Natural killer cell treated with Interleukin-12 subunit alpha and Interleukin-12 subunit beta and Interleukin-15 and Interleukin-18, amount 100 ng/mL, for 72 hours (primary cell): ENCODE data around the gene IRF9. TPM values are rescaled to one million over a fixed set of nuclear protein-coding genes. Genes with fewer than 3 reads are reported as not detected.
A peak's percentile ranks its signal among the peaks of the same experiment; 100 is the strongest.

Experiments used
- ATAC-seq, 2 donors: fragments of 150-1000 bp; cut with Tn5 transposase in 1 of 2; sonication (Bioruptor Pico), chemical (Tn5 transposase) in 1 of 2; 2 replicates each; pipeline ENCODE4 v1.10.0; 2021
- DNase-seq: peaks from one replicate; pipeline ENCODE4 v3.0.0; 2022; ENCODE audit warnings: low spot score
- H3K27ac Mint-ChIP-seq, 2 donors: 1 replicate in 1 of 2; 2 replicates in 1 of 2; pipeline ENCODE4 v1.8.0; 2022; ENCODE audit warnings: mixed read lengths in 2 of 2, mild to moderate bottlenecking in 1 of 2, moderate library complexity in 1 of 2
- H3K27me3 Mint-ChIP-seq, 2 donors: 1 replicate in 1 of 2; 2 replicates in 1 of 2; pipeline ENCODE4 v1.8.0; 2022; ENCODE audit warnings: mixed read lengths in 2 of 2
- H3K36me3 Mint-ChIP-seq: one replicate; pipeline ENCODE4 v1.8.0; 2022; ENCODE audit warnings: mixed read lengths
- H3K4me1 Mint-ChIP-seq, 2 donors: 1 replicate in 1 of 2; 2 replicates in 1 of 2; pipeline ENCODE4 v1.8.0; 2022; ENCODE audit warnings: low read depth in 2 of 2, mixed read lengths in 2 of 2, mild to moderate bottlenecking in 1 of 2
- H3K4me3 Mint-ChIP-seq: one replicate; pipeline ENCODE4 v1.8.0; 2022; ENCODE audit warnings: mixed read lengths
- H3K9me3 Mint-ChIP-seq: 2 replicates; pipeline ENCODE4 v1.8.0; 2022; ENCODE audit warnings: mixed read lengths
- total RNA-seq, 2 donors: library from RNA; stranded (reverse); gene quantifications; one replicate each; pipeline ENCODE4 v1.2.3, GENCODE V29; 2022

Gene IRF9
- total RNA-seq, 2 donors from 2014 or later: 135 to 227 TPM

DNA sequence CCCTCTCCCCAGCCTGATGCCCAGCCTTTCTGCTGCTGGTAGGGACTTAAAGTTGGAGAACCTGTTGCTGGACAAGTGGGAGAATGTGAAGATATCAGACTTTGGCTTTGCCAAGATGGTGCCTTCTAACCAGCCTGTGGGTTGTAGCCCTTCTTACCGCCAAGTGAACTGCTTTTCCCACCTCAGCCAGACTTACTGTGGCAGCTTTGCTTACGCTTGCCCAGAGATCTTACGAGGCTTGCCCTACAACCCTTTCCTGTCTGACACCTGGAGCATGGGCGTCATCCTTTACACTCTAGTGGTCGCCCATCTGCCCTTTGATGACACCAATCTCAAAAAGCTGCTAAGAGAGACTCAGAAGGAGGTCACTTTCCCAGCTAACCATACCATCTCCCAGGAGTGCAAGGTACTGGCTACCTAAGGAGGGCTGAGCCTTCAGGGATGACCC lies 46.1 kb downstream of the IRF9 start:
- peak in 1 of 2 donors; percentile 60 for ATAC-seq
- no peak overlapping the region for H3K4me3 Mint-ChIP-seq
- H3K27ac Mint-ChIP-seq: peak overlapping the region; percentile 23 to 40
- H3K36me3 Mint-ChIP-seq: peaks cover 49% of the 10 kb centered on the region
- DNase-seq: no peak
- no peaks in the 10 kb centered on the region for H3K27me3 Mint-ChIP-seq
- no peaks in the 10 kb centered on the region for H3K9me3 Mint-ChIP-seq
- peaks cover 43 to 45% of the 10 kb centered on the region in 2 donors for H3K4me1 Mint-ChIP-seq

- no peak for DNase-seq
- H3K4me3 Mint-ChIP-seq: no peak overlapping the region
- H3K36me3 Mint-ChIP-seq: peaks cover 45% of the 10 kb centered on the region
- no peak for ATAC-seq
- H3K27ac Mint-ChIP-seq: peak overlapping the region; percentile 23 to 40
- no peaks in the 10 kb centered on the region for H3K27me3 Mint-ChIP-seq
- peaks cover 42 to 45% of the 10 kb centered on the region in 2 donors for H3K4me1 Mint-ChIP-seq
- H3K9me3 Mint-ChIP-seq: no peaks in the 10 kb centered on the region
Observed at GRCh38 chr14:24207625-24208024, 46.6 kb downstream of the IRF9 start.

DNA sequence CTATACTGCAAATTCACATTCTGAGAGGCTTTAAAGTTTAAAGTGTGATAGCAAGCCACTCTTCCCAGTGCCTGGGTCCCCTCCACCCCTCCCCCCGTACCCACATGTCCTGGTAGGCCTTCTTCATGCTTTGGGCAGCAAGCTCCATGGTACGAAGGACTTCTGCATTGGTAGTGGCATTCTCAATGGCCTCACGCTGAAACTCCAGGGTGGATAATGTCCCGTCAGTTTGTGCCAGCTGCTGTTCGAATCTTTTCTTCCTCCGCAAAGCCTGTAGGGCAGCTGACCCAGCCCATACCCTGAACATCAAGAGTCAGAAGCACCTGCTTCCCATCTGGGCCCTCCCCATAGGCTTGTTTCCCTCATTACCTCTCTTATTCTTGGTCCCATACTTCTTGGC lies 50.2 kb downstream of the IRF9 start:
- no peaks in the 10 kb centered on the region for H3K27me3 Mint-ChIP-seq
- no peaks in the 10 kb centered on the region for H3K9me3 Mint-ChIP-seq
- ATAC-seq (no peak), DNase-seq (no peak)
- peaks cover 50 to 59% of the 10 kb centered on the region in 2 donors for H3K4me1 Mint-ChIP-seq
- peaks cover 25% of the 10 kb centered on the region for H3K36me3 Mint-ChIP-seq
- H3K27ac Mint-ChIP-seq: peak overlapping the region; percentile 97 to 99
- H3K4me3 Mint-ChIP-seq: no peak overlapping the region

- H3K36me3 Mint-ChIP-seq: peaks cover 16% of the 10 kb centered on the region
- peaks cover 41 to 49% of the 10 kb centered on the region in 2 donors for H3K4me1 Mint-ChIP-seq
Observed at GRCh38 chr14:24212924-24213865, 52.1 kb downstream of the IRF9 start, which contains the start of gene CHMP4A. Gene CHMP4A, minus strand, starts transcription at chr14:24213488. Its CDS starts 49 bp downstream, at chr14:24213439.

DNA sequence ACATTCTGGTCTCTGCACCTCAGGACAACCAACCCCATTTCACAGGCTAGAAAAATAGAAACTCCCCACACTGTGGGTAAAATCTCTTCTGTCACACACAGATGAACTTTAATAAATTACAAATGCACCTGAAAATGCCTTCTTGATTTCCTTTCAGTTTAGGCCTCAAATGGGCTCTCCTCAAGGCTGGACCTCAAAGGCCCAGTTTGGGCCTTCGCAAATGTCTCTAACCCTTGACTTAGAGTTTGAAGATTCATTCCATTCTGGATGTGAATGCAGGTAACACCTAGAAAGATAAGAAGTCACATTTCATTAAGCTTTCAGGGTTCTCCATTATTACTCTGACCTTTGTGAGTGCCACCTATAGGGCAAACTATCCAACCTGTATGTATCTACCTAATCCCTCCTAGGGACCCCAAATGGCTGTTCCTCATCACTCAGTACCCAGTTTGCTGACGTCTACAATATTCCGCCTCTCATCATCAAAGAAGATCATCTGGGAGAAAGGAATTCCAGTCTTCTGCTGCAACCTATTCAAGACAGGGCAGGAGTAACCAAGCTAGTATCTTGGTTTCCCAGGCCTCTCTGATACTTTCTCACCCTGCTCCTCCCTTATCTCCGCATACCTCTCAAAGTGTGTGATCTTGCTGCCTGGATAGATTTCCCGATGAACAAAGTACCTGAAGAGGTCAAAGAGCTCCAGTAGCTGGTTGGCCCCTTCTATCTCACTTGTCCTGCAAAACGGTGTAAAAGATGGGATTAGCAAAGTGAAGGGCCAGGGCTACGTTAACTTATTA lies 53.0 kb downstream of the IRF9 start:
- ATAC-seq (no peak), DNase-seq (no peak)
- Mint-ChIP-seq H3K27ac (peak overlapping the region; percentile 97 to 99), H3K4me1 (peaks cover 41 to 49% of the 10 kb centered on the region in 2 donors), H3K36me3 (peaks cover 16% of the 10 kb centered on the region), H3K4me3 (peak overlapping the region; percentile 98), H3K9me3 (no peaks in the 10 kb centered on the region), H3K27me3 (no peaks in the 10 kb centered on the region)

More at GRCh38 chr14:24212924-24213865, 52.1 kb downstream of the IRF9 start, which contains the start of gene CHMP4A:
- ATAC-seq: peak; percentile 90 to 94
- DNase-seq: peak; percentile 99
- H3K9me3 Mint-ChIP-seq: no peaks in the 10 kb centered on the region
- no peaks in the 10 kb centered on the region for H3K27me3 Mint-ChIP-seq
- H3K4me3 Mint-ChIP-seq: peak within 1 kb of the TSS; percentile 98
- H3K27ac Mint-ChIP-seq: peak within 1 kb of the TSS; percentile 97 to 99

DNA sequence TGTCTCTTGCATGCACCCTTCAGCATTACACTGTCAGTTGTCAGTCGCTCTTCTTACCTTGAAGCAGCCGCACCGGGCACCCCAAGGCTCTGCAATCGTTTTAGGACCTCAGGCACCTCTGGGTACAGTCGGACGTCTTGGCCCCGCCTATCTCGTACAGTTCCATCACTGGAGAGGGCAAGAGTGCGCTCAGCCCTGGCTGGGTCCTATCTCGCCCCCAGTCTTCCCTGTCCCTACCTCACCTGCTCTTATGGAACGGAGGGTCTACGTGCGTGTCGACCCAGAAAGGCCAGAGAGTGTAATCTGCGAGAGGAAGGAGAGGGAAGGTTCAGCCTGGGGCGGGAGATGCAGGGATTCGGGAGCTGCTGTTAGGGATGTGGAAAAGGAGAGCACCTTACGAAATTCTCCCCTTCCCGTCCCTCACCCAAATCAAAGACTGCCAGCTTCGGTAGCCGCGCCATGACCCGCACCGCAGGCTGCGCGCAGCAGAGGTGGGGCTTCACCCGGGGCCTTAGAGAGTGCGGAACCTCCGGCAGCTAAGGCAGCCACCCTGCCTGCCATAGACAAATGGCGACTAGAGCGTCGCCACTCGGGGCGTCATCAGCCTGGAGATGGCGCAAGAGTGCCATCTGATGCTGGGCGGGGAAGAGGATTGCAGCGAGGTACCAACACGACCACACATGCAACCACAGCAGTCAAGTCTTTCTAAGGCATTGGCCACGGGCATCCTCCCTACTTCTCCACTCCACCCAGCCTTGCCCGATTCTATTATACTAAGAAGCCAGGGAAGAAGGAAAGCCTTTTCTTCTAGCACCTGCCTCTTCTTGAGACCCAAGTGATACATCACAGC lies 54.7 kb downstream of the IRF9 start, which contains the start of gene MDP1:
MDP1 (minus strand) TSS at position 572 of the 850 bp plus-strand sequence; CDS start at position 461, 111 bp downstream.
- Mint-ChIP-seq H3K9me3 (no peaks in the 10 kb centered on the region), H3K4me3 (peak within 1 kb of the TSS; percentile 94)

More for the DNA sequence above, 54.7 kb downstream of the IRF9 start, which contains the start of gene MDP1:
- peaks cover 34 to 43% of the 10 kb centered on the region in 2 donors for H3K4me1 Mint-ChIP-seq
- H3K27ac Mint-ChIP-seq: peak within 1 kb of the TSS; percentile 97 to 99
- ATAC-seq (peak; percentile 84 to 85), DNase-seq (peak; percentile 88)
- H3K27me3 Mint-ChIP-seq: no peaks in the 10 kb centered on the region
- peaks cover 7% of the 10 kb centered on the region for H3K36me3 Mint-ChIP-seq

Other genes starting within 250 kb of the IRF9 start
- 10 to 100 TPM; 12.3 to 19.0 TPM for gene DHRS4, start 207.5 kb upstream of the IRF9 start, total RNA-seq
- 10 to 100 TPM; 13.7 to 16.5 TPM for gene DHRS4L2, start 172.3 kb upstream of the IRF9 start, total RNA-seq
- under 1 TPM; 0.10 to 0.50 TPM for gene CARMIL3, start 109.3 kb upstream of the IRF9 start, total RNA-seq
- not detected for gene CPNE6, start 89.7 kb upstream of the IRF9 start, total RNA-seq
- 10 to 100 TPM; 30.4 to 68.3 TPM for gene PCK2, start 67.0 kb upstream of the IRF9 start, total RNA-seq
- gene DCAF11, start 46.5 kb upstream of the IRF9 start, total RNA-seq: 10 to 100 TPM; 87.4 to 96.1 TPM
- 1 to 10 TPM; 1.8 to 2.2 TPM for gene NRL, start 46.3 kb upstream of the IRF9 start, total RNA-seq
- gene FITM1, start 30.6 kb upstream of the IRF9 start, total RNA-seq: 1 to 10 TPM in 1 of 2 donors, under 1 TPM in 1; 0.67 to 1.8 TPM
- gene PSME1, start 25.1 kb upstream of the IRF9 start, total RNA-seq: 100 to 1,000 TPM; 237 to 406 TPM
- 10 to 100 TPM; 28.7 to 37.5 TPM for gene EMC9, start 19.7 kb upstream of the IRF9 start, total RNA-seq
- 100 to 1,000 TPM; 600 to 673 TPM for gene PSME2, start 14.7 kb upstream of the IRF9 start, total RNA-seq
- gene RNF31, start 13.8 kb upstream of the IRF9 start, total RNA-seq: 100 to 1,000 TPM; 115 to 170 TPM
- 10 to 100 TPM; 52.1 to 85.9 TPM for gene REC8, start 10.8 kb downstream of the IRF9 start, total RNA-seq
- gene IPO4, start 27.6 kb downstream of the IRF9 start, total RNA-seq: 100 to 1,000 TPM in 1 of 2 donors, 10 to 100 TPM in 1; 52.8 to 145 TPM
- gene TM9SF1, start 34.2 kb downstream of the IRF9 start, total RNA-seq: 10 to 100 TPM; 27.6 to 30.2 TPM
- gene TSSK4, start 44.4 kb downstream of the IRF9 start, total RNA-seq: under 1 TPM in 1 of 2 donors, not detected in 1; 0.95 TPM
- gene CHMP4A, start 52.2 kb downstream of the IRF9 start, total RNA-seq: 10 to 100 TPM; 66.2 to 95.0 TPM
- gene MDP1, start 54.8 kb downstream of the IRF9 start, total RNA-seq: 10 to 100 TPM in 1 of 2 donors, 1 to 10 TPM in 1; 9.1 to 11.3 TPM
- 100 to 1,000 TPM; 196 to 199 TPM for gene NEDD8, start 71.1 kb downstream of the IRF9 start, total RNA-seq
- 10 to 100 TPM; 40.5 to 54.5 TPM for gene GMPR2, start 71.7 kb downstream of the IRF9 start, total RNA-seq
- gene TINF2, start 81.4 kb downstream of the IRF9 start, total RNA-seq: 100 to 1,000 TPM in 1 of 2 donors, 10 to 100 TPM in 1; 77.7 to 103 TPM
- gene TGM1, start 101.9 kb downstream of the IRF9 start, total RNA-seq: 1 to 10 TPM; 2.5 to 8.7 TPM
- 10 to 100 TPM; 37.6 to 47.5 TPM for gene RABGGTA, start 110.3 kb downstream of the IRF9 start, total RNA-seq
- 10 to 100 TPM; 15.6 to 17.4 TPM for gene DHRS1, start 138.5 kb downstream of the IRF9 start, total RNA-seq
- gene NOP9, start 138.6 kb downstream of the IRF9 start, total RNA-seq: 10 to 100 TPM; 38.5 to 59.0 TPM
- 10 to 100 TPM in 1 of 2 donors, 1 to 10 TPM in 1; 6.8 to 20.2 TPM for gene CIDEB, start 146.7 kb downstream of the IRF9 start, total RNA-seq
- gene LTB4R2, start 148.9 kb downstream of the IRF9 start, total RNA-seq: 10 to 100 TPM; 13.7 to 27.1 TPM
- gene LTB4R, start 150.2 kb downstream of the IRF9 start, total RNA-seq: 10 to 100 TPM; 13.2 to 37.3 TPM
- gene ADCY4, start 173.8 kb downstream of the IRF9 start, total RNA-seq: 1 to 10 TPM; 1.0 to 1.9 TPM
- gene RIPK3, start 178.7 kb downstream of the IRF9 start, total RNA-seq: 10 to 100 TPM; 12.5 to 15.5 TPM
- not detected for gene NFATC4, start 206.9 kb downstream of the IRF9 start, total RNA-seq
- under 1 TPM in 1 of 2 donors, not detected in 1; 0.11 TPM for gene NYNRIN, start 237.7 kb downstream of the IRF9 start, total RNA-seq